ENCODE data around the gene FBLN1. TPM values are rescaled to one million over a fixed set of nuclear protein-coding genes. Genes with fewer than 3 reads are reported as not detected.

FBLN1 gene
- polyA plus RNA-seq, 1 donor from 2014 or later, result 3.4 TPM

DNA sequence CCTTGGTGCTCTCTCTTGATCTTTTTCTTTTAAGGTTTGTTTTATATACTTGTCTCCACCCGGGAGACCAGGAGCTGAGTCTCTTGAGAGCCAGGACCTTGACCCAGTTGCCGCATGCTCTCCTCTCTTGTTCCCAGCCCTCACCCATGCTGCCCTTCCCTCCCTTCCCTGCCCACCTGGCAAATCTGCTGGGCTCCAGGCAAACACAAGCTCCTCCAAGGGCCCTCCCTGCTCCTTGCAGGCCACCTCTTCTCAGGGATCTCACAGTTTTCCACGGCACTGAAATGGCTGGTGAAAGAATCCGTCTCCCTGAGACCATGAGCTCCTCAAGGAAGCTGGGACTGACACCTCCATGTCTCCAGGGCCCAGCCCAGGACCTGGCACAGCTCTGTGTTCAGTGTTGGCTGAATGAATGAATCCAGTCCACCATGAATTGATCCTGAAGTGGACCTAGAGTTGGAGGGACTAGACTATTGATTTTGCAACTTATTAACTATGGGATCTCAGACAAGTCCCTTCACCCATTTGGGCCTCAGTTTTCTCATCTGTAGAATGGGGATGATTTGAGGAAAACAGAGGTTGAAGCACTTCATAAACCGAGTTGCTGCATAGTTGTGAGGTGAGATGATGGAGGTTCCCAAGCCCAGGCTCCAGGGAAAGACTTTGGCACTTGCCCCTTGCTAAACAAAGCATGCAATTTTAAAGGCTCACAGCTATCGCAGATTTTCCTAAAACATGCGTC is 25.1 kb upstream of the FBLN1 start:
- TF ChIP-seq REST (IDR thresholded peaks at IDR 0.05; ENCODE audit: borderline replicate concordance) (no peak), EP300 (conservative IDR thresholded peaks at IDR 0.05; ENCODE audit: poor library complexity, severe bottlenecking) (no peak), SMC3 (conservative IDR thresholded peaks at IDR 0.05; ENCODE audit: poor library complexity) (no peak), RAD21 (conservative IDR thresholded peaks at IDR 0.05) (no peak), EZH2 (IDR thresholded peaks at IDR 0.05; ENCODE audit: borderline replicate concordance, insufficient read depth, low read length, poor library complexity, severe bottlenecking) (no peak), POLR2AphosphoS5 (IDR thresholded peaks at IDR 0.05) (no peak), TAF1 (IDR thresholded peaks at IDR 0.05; ENCODE audit: low read depth) (no peak), CTCF (IDR thresholded peaks at IDR 0.05; ENCODE audit: poor library complexity, severe bottlenecking) (no peak), MXI1 (conservative IDR thresholded peaks at IDR 0.05; ENCODE audit: poor library complexity, severe bottlenecking) (no peak)
- no peaks in the 10 kb centered on the region for H3K36me3 ChIP-seq (ENCODE audit: insufficient read depth, low read length)
- no peak overlapping the region for H2AFZ ChIP-seq (ENCODE audit: low read depth, low read length)
- H3K27me3 ChIP-seq (ENCODE audit: insufficient read depth, low read depth, low read length), result no peaks in the 10 kb centered on the region
- H3K79me2 ChIP-seq (replicated peaks; ENCODE audit: insufficient read depth, low read length), result no peaks in the 10 kb centered on the region
- no peak overlapping the region for H3K4me2 ChIP-seq (ENCODE audit: low read length)
- H4K20me1 ChIP-seq (ENCODE audit: insufficient read depth), result no peaks in the 10 kb centered on the region
- no peak overlapping the region for H3K27ac ChIP-seq (ENCODE audit: low read length)
- no peak overlapping the region for H3K9ac ChIP-seq (ENCODE audit: low read length)
- H3F3A ChIP-seq (ENCODE audit: insufficient read depth, low read length, poor library complexity, severe bottlenecking), result no peaks in the 10 kb centered on the region
- no peaks in the 10 kb centered on the region for H3K9me2 ChIP-seq (ENCODE audit: insufficient read depth, low read length)
- H3K4me3 ChIP-seq (ENCODE audit: low read length), result no peak overlapping the region
- no peaks in the 10 kb centered on the region for H3K9me3 ChIP-seq (ENCODE audit: low read length)

GRCh38 chr22:45478108-45478771 is 24.4 kb upstream of the FBLN1 start:
- H4K20me1 ChIP-seq (ENCODE audit: insufficient read depth), result no peaks in the 10 kb centered on the region
- no peak overlapping the region for H3K9ac ChIP-seq (ENCODE audit: low read length)
- no peaks in the 10 kb centered on the region for H3K27me3 ChIP-seq (ENCODE audit: insufficient read depth, low read depth, low read length)
- no peaks in the 10 kb centered on the region for H3K9me2 ChIP-seq (ENCODE audit: insufficient read depth, low read length)
- no peaks in the 10 kb centered on the region for H3K79me2 ChIP-seq (replicated peaks; ENCODE audit: insufficient read depth, low read length)
- no peak overlapping the region for H2AFZ ChIP-seq (ENCODE audit: low read depth, low read length)
- no peaks in the 10 kb centered on the region for H3F3A ChIP-seq (ENCODE audit: insufficient read depth, low read length, poor library complexity, severe bottlenecking)
- H3K9me3 ChIP-seq (ENCODE audit: low read length), result no peaks in the 10 kb centered on the region
- no peak overlapping the region for H3K4me3 ChIP-seq (ENCODE audit: low read length)
- no peak overlapping the region for H3K27ac ChIP-seq (ENCODE audit: low read length)
- no peak overlapping the region for H3K4me2 ChIP-seq (ENCODE audit: low read length)
- H3K36me3 ChIP-seq (ENCODE audit: insufficient read depth, low read length), result no peaks in the 10 kb centered on the region
- TF ChIP-seq EZH2 (IDR thresholded peaks at IDR 0.05; ENCODE audit: borderline replicate concordance, insufficient read depth, low read length, poor library complexity, severe bottlenecking), result no peak
- TF ChIP-seq RAD21 (conservative IDR thresholded peaks at IDR 0.05), result no peak
- no peak for TF ChIP-seq TAF1 (IDR thresholded peaks at IDR 0.05; ENCODE audit: low read depth)
- no peak for TF ChIP-seq CTCF (IDR thresholded peaks at IDR 0.05; ENCODE audit: poor library complexity, severe bottlenecking)
- no peak for TF ChIP-seq POLR2AphosphoS5 (IDR thresholded peaks at IDR 0.05)
- no peak for TF ChIP-seq SMC3 (conservative IDR thresholded peaks at IDR 0.05; ENCODE audit: poor library complexity)
- TF ChIP-seq EP300 (conservative IDR thresholded peaks at IDR 0.05; ENCODE audit: poor library complexity, severe bottlenecking), result no peak

All from neural cell (in vitro differentiated cells).